MM.1S (cell line): Measurements from ENCODE around the gene AGPAT2.

Source experiments
- DNase-seq: peaks from one replicate; pipeline ENCODE4 v3.0.0-alpha.2; 2015
- H2AFZ ChIP-seq: fragments of 300-600 bp; sonication (generic); 2 replicates; pipeline ENCODE4 v1.6.0; 2016; ENCODE audit warnings: antibody characterized with exemption, low read length
- H3F3A ChIP-seq: fragments of 300-600 bp; sonication (generic); 2 replicates; pipeline ENCODE4 v1.6.1; 2016; ENCODE audit warnings: mild to moderate bottlenecking, antibody characterized with exemption, low read length, moderate library complexity, mixed read lengths; ENCODE audit not compliant: insufficient read depth
- H3K27ac ChIP-seq: fragments of 300-600 bp; sonication (generic); 2 replicates; pipeline ENCODE4 v1.5.1; 2016; ENCODE audit warnings: mild to moderate bottlenecking, low read length
- H3K27me3 ChIP-seq: fragments of 300-600 bp; sonication (generic); replicated peaks from 2 replicates; pipeline ENCODE4 v1.6.0; 2016; ENCODE audit warnings: low read length; ENCODE audit not compliant: insufficient read depth
- H3K36me3 ChIP-seq: fragments of 300-600 bp; sonication (generic); replicated peaks from 2 replicates; pipeline ENCODE4 v1.6.1; 2016; ENCODE audit warnings: mild to moderate bottlenecking, low read length, mixed read lengths; ENCODE audit not compliant: insufficient read depth
- H3K4me1 ChIP-seq: fragments of 300-600 bp; sonication (generic); 2 replicates; pipeline ENCODE4 v1.6.1; 2016; ENCODE audit warnings: low read length, mixed read lengths
- H3K4me2 ChIP-seq: fragments of 300-600 bp; sonication (generic); 2 replicates; pipeline ENCODE4 v1.6.0; 2016; ENCODE audit warnings: low read depth, low read length
- H3K4me3 ChIP-seq: fragments of 300-600 bp; sonication (generic); 2 replicates; pipeline ENCODE4 v1.5.1; 2016; ENCODE audit warnings: low read length, mixed read lengths
- H3K79me2 ChIP-seq: fragments of 300-600 bp; sonication (generic); 2 replicates; pipeline ENCODE4 v1.6.1; 2016; ENCODE audit warnings: mixed run types, low read length, mixed read lengths
- H3K9ac ChIP-seq: fragments of 300-600 bp; sonication (generic); 2 replicates; pipeline ENCODE4 v1.6.1; 2016; ENCODE audit warnings: low read length, mixed read lengths
- H3K9me2 ChIP-seq: fragments of 300-600 bp; sonication (generic); replicated peaks from 2 replicates; pipeline ENCODE4 v1.6.1; 2016; ENCODE audit warnings: mild to moderate bottlenecking, low read length, mixed read lengths; ENCODE audit not compliant: insufficient read depth
- H3K9me3 ChIP-seq: fragments of 300-600 bp; sonication (generic); replicated peaks from 2 replicates; pipeline ENCODE4 v1.6.1; 2016; ENCODE audit warnings: mild to moderate bottlenecking, low read length, mixed read lengths; ENCODE audit not compliant: insufficient read depth
- H4K20me1 ChIP-seq: fragments of 300-600 bp; sonication (generic); 2 replicates; pipeline ENCODE4 v1.6.1; 2016; ENCODE audit warnings: mild to moderate bottlenecking, low read length, moderate library complexity, mixed read lengths; ENCODE audit not compliant: insufficient read depth
- CTCF ChIP-seq: fragments of 300-600 bp; sonication (generic); IDR thresholded peaks from 2 replicates; pipeline ENCODE4 v1.5.1; 2016; ENCODE audit warnings: antibody characterized with exemption, low read length, mixed read lengths
- EZH2 ChIP-seq: fragments of 300-600 bp; sonication (generic); optimal IDR thresholded peaks from 2 replicates; pipeline ENCODE3; 2017; ENCODE audit warnings: low read depth, mild to moderate bottlenecking, antibody characterized with exemption, low read length, mixed read lengths
- EZH2phosphoT487 ChIP-seq: fragments of 300-600 bp; sonication (generic); IDR thresholded peaks from 2 replicates; pipeline ENCODE4 v1.6.1; 2018; ENCODE audit warnings: antibody characterized with exemption, low read length

The AGPAT2 gene

DNA sequence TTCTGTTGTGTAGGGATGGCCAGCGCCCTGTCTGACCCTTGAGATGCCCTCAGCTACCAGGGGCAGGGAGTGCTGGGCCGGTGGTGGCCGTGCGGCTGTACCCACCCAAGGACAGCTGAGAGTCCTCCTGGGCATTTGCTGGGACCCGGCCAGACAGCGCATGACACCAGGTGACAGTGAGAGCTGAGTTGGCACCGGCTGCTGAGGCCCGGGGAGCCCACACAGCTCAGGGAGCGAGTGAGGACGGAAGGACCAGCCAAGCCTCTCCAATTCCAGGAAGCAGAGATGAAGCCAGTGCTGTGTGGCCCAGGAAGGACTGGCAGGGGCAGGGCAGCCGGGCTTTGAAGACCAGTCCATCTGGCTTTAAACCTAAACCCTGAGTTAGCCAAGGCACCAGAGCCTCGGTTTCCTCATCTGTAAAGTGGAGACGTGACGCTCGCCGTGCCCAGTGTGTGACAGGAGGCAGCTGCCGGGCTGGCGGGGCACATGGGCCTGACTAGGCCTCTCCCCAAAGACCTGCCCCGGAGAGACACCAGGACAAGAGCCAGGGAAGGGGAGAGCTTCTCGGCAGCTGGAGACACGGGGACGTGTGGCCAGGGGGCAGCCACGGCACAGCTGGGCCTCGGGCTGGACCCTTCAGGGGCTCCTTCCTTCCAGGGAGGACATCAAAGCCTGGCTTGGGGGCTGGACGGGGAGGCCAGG is 3.0 kb upstream of the AGPAT2 start:
- Histone ChIP-seq H2AFZ (no peak overlapping the region), H3F3A (no peaks in the 10 kb centered on the region), H3K9me3 (no peaks in the 10 kb centered on the region), H3K36me3 (no peaks in the 10 kb centered on the region), H3K27me3 (peaks cover 91% of the 10 kb centered on the region), H3K4me2 (no peak overlapping the region), H3K4me1 (no peaks in the 10 kb centered on the region), H3K4me3 (no peak overlapping the region), H3K9ac (no peak overlapping the region), H4K20me1 (no peaks in the 10 kb centered on the region), H3K9me2 (no peaks in the 10 kb centered on the region), H3K27ac (no peak overlapping the region), H3K79me2 (no peaks in the 10 kb centered on the region)
- no peak for TF ChIP-seq EZH2phosphoT487
- TF ChIP-seq CTCF: no peak
- no peak for TF ChIP-seq EZH2
- DNase-seq: no peak

DNA sequence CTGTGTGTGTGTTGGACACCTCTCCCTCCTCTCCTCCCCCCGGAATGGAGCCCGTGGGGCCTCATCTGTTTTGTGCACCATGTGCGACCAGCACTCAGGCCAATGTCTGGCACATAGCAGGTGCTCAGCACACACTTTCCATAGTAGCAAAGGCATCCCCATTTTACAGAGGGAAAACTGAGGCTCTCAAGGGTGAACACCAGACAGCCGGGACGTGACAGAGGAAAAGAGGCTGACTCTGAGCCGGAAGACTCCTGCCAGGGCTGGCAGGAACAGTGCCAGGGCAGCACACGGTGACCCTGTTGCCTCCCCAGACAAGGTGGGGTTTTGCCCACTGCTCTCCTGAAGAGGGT is 1.8 kb upstream of the AGPAT2 start:
- H3K4me2 ChIP-seq: no peak overlapping the region
- no peak overlapping the region for H3K27ac ChIP-seq
- H3K9me3 ChIP-seq: no peaks in the 10 kb centered on the region
- peaks cover 92% of the 10 kb centered on the region for H3K27me3 ChIP-seq
- TF ChIP-seq EZH2: no peak
- TF ChIP-seq EZH2phosphoT487: no peak
- TF ChIP-seq CTCF: no peak
- H3K9me2 ChIP-seq: no peaks in the 10 kb centered on the region
- no peaks in the 10 kb centered on the region for H4K20me1 ChIP-seq
- no peak for DNase-seq
- H3K4me3 ChIP-seq: no peak overlapping the region
- H3K4me1 ChIP-seq: no peaks in the 10 kb centered on the region
- H3F3A ChIP-seq: no peaks in the 10 kb centered on the region
- H3K9ac ChIP-seq: no peak overlapping the region
- no peak overlapping the region for H2AFZ ChIP-seq
- H3K79me2 ChIP-seq: no peaks in the 10 kb centered on the region
- H3K36me3 ChIP-seq: no peaks in the 10 kb centered on the region

DNA sequence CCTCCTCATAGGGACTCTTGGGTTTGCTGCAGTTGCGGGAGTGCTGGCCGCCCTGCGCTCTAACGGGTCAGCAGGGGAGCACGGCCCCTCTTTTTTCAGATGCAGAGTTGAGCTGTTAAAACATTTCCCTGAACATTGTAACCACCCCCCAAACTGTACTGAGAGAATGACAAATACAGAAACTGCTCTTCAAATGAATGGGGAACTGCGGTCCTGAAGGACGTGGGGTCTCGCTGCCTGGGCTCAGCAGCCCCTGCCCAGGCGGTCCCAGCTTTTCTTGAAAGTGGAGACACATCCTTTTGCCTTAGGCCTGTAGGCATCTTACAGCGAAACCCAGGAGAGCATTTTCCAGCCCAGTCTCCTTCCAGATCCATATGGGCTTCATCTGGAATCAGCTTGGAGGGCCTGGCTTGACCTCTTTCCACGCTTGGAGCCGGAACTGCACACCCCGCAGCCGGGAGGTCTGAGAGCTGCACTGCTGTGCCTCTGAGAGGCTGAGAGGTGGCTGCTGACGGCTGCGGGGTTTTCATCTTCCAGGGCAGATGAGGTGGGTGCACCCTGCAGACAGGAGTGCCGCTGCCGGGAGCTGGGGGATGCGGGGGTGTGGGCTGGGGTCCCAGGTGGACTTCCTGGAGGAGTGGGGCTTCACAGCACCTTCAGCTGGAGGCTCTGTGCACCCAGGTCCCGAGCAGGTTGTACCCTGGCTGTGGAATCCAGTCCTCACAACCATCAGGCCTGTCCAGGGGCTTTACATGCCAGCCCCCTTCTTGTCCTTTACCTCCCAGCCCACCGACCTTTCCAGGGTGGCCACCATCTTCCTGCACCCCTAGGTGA is 1.2 kb upstream of the AGPAT2 start:
- H3K27me3 ChIP-seq: peaks cover 92% of the 10 kb centered on the region
- H3K27ac ChIP-seq: no peak overlapping the region
- no peaks in the 10 kb centered on the region for H3K79me2 ChIP-seq
- H3K4me3 ChIP-seq: no peak overlapping the region
- no peaks in the 10 kb centered on the region for H3F3A ChIP-seq
- H3K9me3 ChIP-seq: no peaks in the 10 kb centered on the region
- H3K4me1 ChIP-seq: no peaks in the 10 kb centered on the region
- no peaks in the 10 kb centered on the region for H3K36me3 ChIP-seq
- no peak overlapping the region for H2AFZ ChIP-seq
- DNase-seq: no peak
- H3K9ac ChIP-seq: no peak overlapping the region
- no peaks in the 10 kb centered on the region for H4K20me1 ChIP-seq
- H3K4me2 ChIP-seq: no peak overlapping the region
- TF ChIP-seq EZH2 (no peak), CTCF (no peak), EZH2phosphoT487 (no peak)
- H3K9me2 ChIP-seq: no peaks in the 10 kb centered on the region
